Mesodermal cell (in vitro differentiated cells): ENCODE data around the gene NPW. TPM values are rescaled to one million over a fixed set of nuclear protein-coding genes. Genes with fewer than 3 reads are reported as not detected.

Source experiments
- H3K27ac ChIP-seq: 2 replicates; pipeline ENCODE4 v1.7.0; 2013; ENCODE audit warnings: mild to moderate bottlenecking, low read depth, low read length, moderate library complexity; ENCODE audit not compliant: severe bottlenecking
- H3K36me3 ChIP-seq: 2 replicates; pipeline ENCODE4 v1.7.1; 2013; ENCODE audit warnings: mild to moderate bottlenecking, low read length, moderate library complexity; ENCODE audit not compliant: control insufficient read depth, insufficient read depth
- H3K4me1 ChIP-seq: one replicate; pipeline ENCODE4 v1.7.1; 2013; ENCODE audit warnings: mild to moderate bottlenecking, low read length; ENCODE audit not compliant: insufficient read depth, control insufficient read depth, poor library complexity, severe bottlenecking
- H3K4me3 ChIP-seq: 2 replicates; pipeline ENCODE4 v1.7.0; 2013; ENCODE audit warnings: low read length, control low read depth, mild to moderate bottlenecking; ENCODE audit not compliant: insufficient read depth, poor library complexity, severe bottlenecking; ENCODE audit errors: extremely low read depth
- H3K9me3 ChIP-seq: 2 replicates; pipeline ENCODE4 v1.7.1; 2013; ENCODE audit warnings: mild to moderate bottlenecking, low read length, moderate library complexity; ENCODE audit not compliant: control insufficient read depth
- WGBS, 2 experiments: methylation state at CpG; one replicate each; pipeline ENCODE4 v1.1.5; 2013; ENCODE audit warnings: missing lambda C conversion rate in 2 of 2; ENCODE audit not compliant: insufficient coverage in 2 of 2; 5-methylcytosine and 5-hydroxymethylcytosine counted together
- polyA plus RNA-seq, 2 experiments: library from polyadenylated mRNA; stranded (reverse); fragments of 50-300 nt; gene quantifications; one replicate each; pipeline ENCODE4 v1.2.3, GENCODE V29; 2013

NPW gene
- polyA plus RNA-seq (2013, experiment 1 of 2) = 17.5 TPM
- 18.2 TPM for polyA plus RNA-seq (2013, experiment 2 of 2)

GRCh38 chr16:2019518-2019920, at the start of gene NPW:
NPW (plus strand) TSS chr16:2019785.
- Histone ChIP-seq H3K9me3 (no peaks in the 10 kb centered on the region), H3K4me1 (peaks cover 14% of the 10 kb centered on the region), H3K4me3 (peak within 1 kb of the TSS; percentile 26), H3K27ac (no peak within 1 kb of the TSS), H3K36me3 (no peaks in the 10 kb centered on the region)
- 10 to 12% methylated on average over 19 to 33 of the region's 33 CpGs for WGBS, 2 experiments

GRCh38 chr16:1971796-1972489, 47.6 kb upstream of the NPW start, which contains the start of gene TBL3:
TBL3 (plus strand) TSS chr16:1972053; CDS start chr16:1972165, 112 bp downstream.
- peaks cover 31% of the 10 kb centered on the region for H3K36me3 ChIP-seq
- H3K4me1 ChIP-seq = peaks cover 8% of the 10 kb centered on the region
- peak within 1 kb of the TSS; percentile 100 for H3K4me3 ChIP-seq
- peak within 1 kb of the TSS; percentile 87 for H3K27ac ChIP-seq
- H3K9me3 ChIP-seq = no peaks in the 10 kb centered on the region
- WGBS, 2 experiments = 1% methylated on average over 57 to 74 of the region's 78 CpGs

GRCh38 chr16:1972490-1972877, 47.1 kb upstream of the NPW start:
- Histone ChIP-seq H3K4me3 (peak overlapping the region; percentile 100), H3K4me1 (peaks cover 8% of the 10 kb centered on the region), H3K27ac (no peak overlapping the region), H3K36me3 (peaks cover 36% of the 10 kb centered on the region), H3K9me3 (no peaks in the 10 kb centered on the region)
- WGBS, 2 experiments = 5 to 6% methylated on average over 17 to 18 of the region's 22 CpGs

- H3K9me3 ChIP-seq = no peaks in the 10 kb centered on the region
- peaks cover 8% of the 10 kb centered on the region for H3K4me1 ChIP-seq
- no peak overlapping the region for H3K27ac ChIP-seq
- no peak overlapping the region for H3K4me3 ChIP-seq
- H3K36me3 ChIP-seq = peaks cover 48% of the 10 kb centered on the region
- WGBS, 2 experiments = 92 to 99% methylated on average over 13 to 14 of the region's 16 CpGs
These were observed 46.0 kb upstream of the NPW start for GRCh38 chr16:1973461-1974156.

- H3K9me3 ChIP-seq = no peaks in the 10 kb centered on the region
- 97% methylated on average over 32 to 33 of the region's 42 CpGs for WGBS, 2 experiments
These were observed 45.2 kb upstream of the NPW start for GRCh38 chr16:1974157-1975070.

GRCh38 chr16:1975432-1976215, 44.0 kb upstream of the NPW start:
- WGBS, 2 experiments = 97% methylated on average over 27 to 30 of the region's 33 CpGs
- Histone ChIP-seq H3K4me3 (no peak overlapping the region), H3K4me1 (peaks cover 14% of the 10 kb centered on the region), H3K9me3 (no peaks in the 10 kb centered on the region), H3K36me3 (peaks cover 50% of the 10 kb centered on the region), H3K27ac (no peak overlapping the region)

More at GRCh38 chr16:1974157-1975070, 45.2 kb upstream of the NPW start:
- Histone ChIP-seq H3K4me3 (no peak overlapping the region), H3K36me3 (peaks cover 50% of the 10 kb centered on the region), H3K4me1 (peaks cover 10% of the 10 kb centered on the region), H3K27ac (no peak overlapping the region)

- no peak overlapping the region for H3K27ac ChIP-seq
- peaks cover 14% of the 10 kb centered on the region for H3K4me1 ChIP-seq
- H3K36me3 ChIP-seq = peaks cover 50% of the 10 kb centered on the region
- no peaks in the 10 kb centered on the region for H3K9me3 ChIP-seq
- 97 to 98% methylated on average over 6 to 7 of the region's 8 CpGs for WGBS, 2 experiments
- no peak overlapping the region for H3K4me3 ChIP-seq
These were observed 43.4 kb upstream of the NPW start for GRCh38 chr16:1976216-1976520.

GRCh38 chr16:1976951-1977874, 42.4 kb upstream of the NPW start:
- H3K36me3 ChIP-seq = peaks cover 50% of the 10 kb centered on the region
- WGBS, 2 experiments = 97 to 98% methylated on average over 30 to 33 of the region's 33 CpGs
- H3K9me3 ChIP-seq = no peaks in the 10 kb centered on the region
- no peak overlapping the region for H3K4me3 ChIP-seq
- H3K4me1 ChIP-seq = peaks cover 14% of the 10 kb centered on the region
- no peak overlapping the region for H3K27ac ChIP-seq

GRCh38 chr16:1977875-1978268, 41.7 kb upstream of the NPW start:
- H3K36me3 ChIP-seq = peaks cover 50% of the 10 kb centered on the region
- WGBS, 2 experiments = 95 to 96% methylated on average over 13 of the region's 18 CpGs

More at GRCh38 chr16:1977875-1978268, 41.7 kb upstream of the NPW start:
- no peak overlapping the region for H3K27ac ChIP-seq
- H3K9me3 ChIP-seq = no peaks in the 10 kb centered on the region
- peaks cover 14% of the 10 kb centered on the region for H3K4me1 ChIP-seq
- no peak overlapping the region for H3K4me3 ChIP-seq
